Measurements from ENCODE around the gene PEDS1. TPM values are rescaled to one million over a fixed set of nuclear protein-coding genes. Genes with fewer than 3 reads are reported as not detected.

The PEDS1 gene
- total and polyA plus RNA-seq, 2 of the 8 experiments (the other 6 are each of a cell fraction or from before 2014, with no cell fraction given): 28.9 to 75.9 TPM

GRCh38 chr20:50145566-50145965 is 8.0 kb downstream of the PEDS1 start:
- no peak overlapping the region for H3K27ac ChIP-seq (ENCODE audit: low read depth, low read length)
- peaks cover 28% of the 10 kb centered on the region for H3K79me1 ChIP-seq (ENCODE audit: low read depth, low read length)
- no peak for TF ChIP-seq SP1 (IDR thresholded peaks at IDR 0.05; ENCODE audit: low read depth, low read length)
- TF ChIP-seq NANOG (IDR thresholded peaks at IDR 0.05; ENCODE audit: insufficient read depth, low read depth, low read length, poor library complexity, severe bottlenecking): no peak
- TF ChIP-seq RAD21 (IDR thresholded peaks at IDR 0.05 in 1 of 2, conservative IDR thresholded peaks at IDR 0.05 in 1 of 2; ENCODE audit: low read depth in 2 of 2, low read length in 2 of 2): no peak
- TF ChIP-seq MAX (IDR thresholded peaks at IDR 0.05): no peak
- no peak for TF ChIP-seq RFX5 (IDR thresholded peaks at IDR 0.05; ENCODE audit: borderline replicate concordance, low read depth, low read length)
- TF ChIP-seq SUZ12 (IDR thresholded peaks at IDR 0.05; ENCODE audit: low read length): no peak
- no peak for TF ChIP-seq SIX5 (IDR thresholded peaks at IDR 0.05; ENCODE audit: low read depth, low read length)
- H3K9me3 ChIP-seq (ENCODE audit: insufficient read depth in 2 of 2, low read depth in 1 of 2, low read length in 1 of 2): no peaks in the 10 kb centered on the region
- FAIRE-seq (no peak), DNase-seq (ENCODE audit: low read depth in 1 of 2, low spot score in 2 of 2) (no peak)
- peaks cover 0 to 35% (median 9%) of the 10 kb centered on the region in 4 experiments; a peak in 4 of 8 replicates for H3K36me3 ChIP-seq (ENCODE audit: control insufficient read depth in 2 of 4, insufficient read depth in 4 of 4, low read length in 3 of 4)
- H2BK15ac ChIP-seq (ENCODE audit: low read length): no peak overlapping the region
- no peak overlapping the region for H2BK120ac ChIP-seq (replicated peaks; ENCODE audit: low read depth, low read length)
- H3K18ac ChIP-seq (ENCODE audit: extremely low read depth, low read length): no peak overlapping the region
- H3K4me3 ChIP-seq (ENCODE audit: extremely low read depth in 1 of 4, insufficient read depth in 2 of 4, low read depth in 3 of 4, low read length in 4 of 4): no peak overlapping the region
- H2AK5ac ChIP-seq (ENCODE audit: low read depth, low read length): no peak overlapping the region
- no peak overlapping the region for H2BK20ac ChIP-seq (ENCODE audit: low read length)
- peaks cover 0 to 67% of the 10 kb centered on the region in 2 experiments; a peak in 2 of 4 replicates for H3K79me2 ChIP-seq (ENCODE audit: control insufficient read depth in 1 of 2, insufficient read depth in 2 of 2, low read length in 2 of 2)
- H4K5ac ChIP-seq (ENCODE audit: insufficient read length, low read depth, low read length): no peak overlapping the region
- no peak overlapping the region for H3K4ac ChIP-seq (replicated peaks; ENCODE audit: insufficient read length, low read depth, low read length)
- no peaks in the 10 kb centered on the region for H3K27me3 ChIP-seq (replicated peaks in 1 of 4; ENCODE audit: control insufficient read depth in 3 of 4, extremely low read depth in 1 of 4, insufficient read depth in 3 of 4, low read length in 3 of 4)
- H2BK12ac ChIP-seq (ENCODE audit: low read depth, low read length): no peak overlapping the region
- H3K9ac ChIP-seq (replicated peaks in 1 of 4; ENCODE audit: extremely low read depth in 1 of 4, low read depth in 3 of 4, low read length in 3 of 4): no peak overlapping the region
- H3K4me2 ChIP-seq (ENCODE audit: insufficient read depth in 1 of 2, low read depth in 2 of 2, low read length in 2 of 2): no peak overlapping the region
- H3K4me1 ChIP-seq (replicated peaks in 1 of 4; ENCODE audit: control insufficient read depth in 3 of 4, insufficient read depth in 4 of 4, low read length in 3 of 4): peaks cover 7 to 19% (median 15%) of the 10 kb centered on the region in 4 experiments
- no peak overlapping the region for H2BK5ac ChIP-seq (ENCODE audit: low read depth, low read length)
- peaks cover 15 to 28% of the 10 kb centered on the region in 2 experiments for H4K20me1 ChIP-seq (replicated peaks in 1 of 2; ENCODE audit: control insufficient read depth in 1 of 2, insufficient read depth in 2 of 2, low read length in 2 of 2)
- no peaks in the 10 kb centered on the region for H3K23me2 ChIP-seq (ENCODE audit: low read depth, low read length)
- H4K8ac ChIP-seq (ENCODE audit: extremely low read depth, insufficient read depth, low read length): no peak overlapping the region
- CTCF ChIA-PET (ENCODE audit: partially characterized antibody): interaction anchor here (0.6 to 1.4 kb wide), 6 partner anchors 11 to 428 kb away, joined by 3 read pairs; no protein-coding TSS in a partner anchor
- no peak overlapping the region for H3K23ac ChIP-seq (ENCODE audit: insufficient read length)
- POLR2A ChIA-PET (ENCODE audit: partially characterized antibody): interaction anchor here (2.4 kb wide), 1 partner anchor 24 kb away, joined by 8 read pairs; no protein-coding TSS in a partner anchor
- H4K91ac ChIP-seq (replicated peaks; ENCODE audit: insufficient read length, low read length): no peak overlapping the region
- H3K14ac ChIP-seq (ENCODE audit: insufficient read length): no peak overlapping the region
- H3K56ac ChIP-seq (replicated peaks; ENCODE audit: insufficient read length, low read depth, low read length): no peak overlapping the region
- no peak overlapping the region for H2AFZ ChIP-seq (ENCODE audit: low read length)
- 97% methylated on average over 6 of the region's 6 CpGs; no CpG with 5 or more reads in 1 of the 2 experiments for WGBS, 2 experiments (ENCODE audit: extremely low coverage in 1 of 2, insufficient coverage in 1 of 2, insufficient read length in 1 of 2, insufficient replicate concordance in 2 of 2, low coverage in 1 of 2, low lambda C conversion rate in 2 of 2, missing lambda C conversion rate in 1 of 2)
